ENCODE results near the gene WT1.

Gene WT1

GRCh38 chr11:32451808-32452207 lies 16.5 kb upstream of the WT1 start:
- Histone ChIP-seq H3K9me3 (ENCODE audit: insufficient read depth, low read length) (no peaks in the 10 kb centered on the region), H2AFZ (ENCODE audit: low read depth, low read length) (no peak overlapping the region), H3K9ac (ENCODE audit: low read length) (no peak overlapping the region), H4K20me1 (ENCODE audit: insufficient read depth, low read length) (no peaks in the 10 kb centered on the region), H3K4me1 (ENCODE audit: low read length) (no peaks in the 10 kb centered on the region), H3K27me3 (ENCODE audit: low read depth, low read length) (no peaks in the 10 kb centered on the region), H3K79me2 (ENCODE audit: low read length) (no peaks in the 10 kb centered on the region), H3K4me3 (ENCODE audit: low read length) (no peak overlapping the region), H3K27ac (ENCODE audit: low read length) (no peak overlapping the region), H3K36me3 (replicated peaks; ENCODE audit: low read depth, low read length) (no peaks in the 10 kb centered on the region), H3K4me2 (ENCODE audit: low read length) (no peak overlapping the region)
- TF ChIP-seq EZH2phosphoT487 (IDR thresholded peaks at IDR 0.05; ENCODE audit: low read depth) = no peak
- TF ChIP-seq, protein P1, sequence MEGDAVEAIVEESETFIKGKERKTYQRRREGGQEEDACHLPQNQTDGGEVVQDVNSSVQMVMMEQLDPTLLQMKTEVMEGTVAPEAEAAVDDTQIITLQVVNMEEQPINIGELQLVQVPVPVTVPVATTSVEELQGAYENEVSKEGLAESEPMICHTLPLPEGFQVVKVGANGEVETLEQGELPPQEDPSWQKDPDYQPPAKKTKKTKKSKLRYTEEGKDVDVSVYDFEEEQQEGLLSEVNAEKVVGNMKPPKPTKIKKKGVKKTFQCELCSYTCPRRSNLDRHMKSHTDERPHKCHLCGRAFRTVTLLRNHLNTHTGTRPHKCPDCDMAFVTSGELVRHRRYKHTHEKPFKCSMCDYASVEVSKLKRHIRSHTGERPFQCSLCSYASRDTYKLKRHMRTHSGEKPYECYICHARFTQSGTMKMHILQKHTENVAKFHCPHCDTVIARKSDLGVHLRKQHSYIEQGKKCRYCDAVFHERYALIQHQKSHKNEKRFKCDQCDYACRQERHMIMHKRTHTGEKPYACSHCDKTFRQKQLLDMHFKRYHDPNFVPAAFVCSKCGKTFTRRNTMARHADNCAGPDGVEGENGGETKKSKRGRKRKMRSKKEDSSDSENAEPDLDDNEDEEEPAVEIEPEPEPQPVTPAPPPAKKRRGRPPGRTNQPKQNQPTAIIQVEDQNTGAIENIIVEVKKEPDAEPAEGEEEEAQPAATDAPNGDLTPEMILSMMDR (IDR thresholded peaks at IDR 0.05; ENCODE audit: low read depth, low read length) = no peak

GRCh38 chr11:32450372-32450771 lies 15.0 kb upstream of the WT1 start:
- no peaks in the 10 kb centered on the region for H3K27me3 ChIP-seq (ENCODE audit: low read depth, low read length)
- H2AFZ ChIP-seq (ENCODE audit: low read depth, low read length) = no peak overlapping the region
- H3K27ac ChIP-seq (ENCODE audit: low read length) = no peak overlapping the region
- no peaks in the 10 kb centered on the region for H3K36me3 ChIP-seq (replicated peaks; ENCODE audit: low read depth, low read length)
- no peak for TF ChIP-seq EZH2phosphoT487 (IDR thresholded peaks at IDR 0.05; ENCODE audit: low read depth)
- TF ChIP-seq, protein P1 (IDR thresholded peaks at IDR 0.05; ENCODE audit: low read depth, low read length) = no peak
- no peak overlapping the region for H3K9ac ChIP-seq (ENCODE audit: low read length)
- no peaks in the 10 kb centered on the region for H3K9me3 ChIP-seq (ENCODE audit: insufficient read depth, low read length)
- H3K4me3 ChIP-seq (ENCODE audit: low read length) = no peak overlapping the region
- no peaks in the 10 kb centered on the region for H3K79me2 ChIP-seq (ENCODE audit: low read length)
- H3K4me2 ChIP-seq (ENCODE audit: low read length) = no peak overlapping the region
- no peaks in the 10 kb centered on the region for H3K4me1 ChIP-seq (ENCODE audit: low read length)
- H4K20me1 ChIP-seq (ENCODE audit: insufficient read depth, low read length) = no peaks in the 10 kb centered on the region

DNA sequence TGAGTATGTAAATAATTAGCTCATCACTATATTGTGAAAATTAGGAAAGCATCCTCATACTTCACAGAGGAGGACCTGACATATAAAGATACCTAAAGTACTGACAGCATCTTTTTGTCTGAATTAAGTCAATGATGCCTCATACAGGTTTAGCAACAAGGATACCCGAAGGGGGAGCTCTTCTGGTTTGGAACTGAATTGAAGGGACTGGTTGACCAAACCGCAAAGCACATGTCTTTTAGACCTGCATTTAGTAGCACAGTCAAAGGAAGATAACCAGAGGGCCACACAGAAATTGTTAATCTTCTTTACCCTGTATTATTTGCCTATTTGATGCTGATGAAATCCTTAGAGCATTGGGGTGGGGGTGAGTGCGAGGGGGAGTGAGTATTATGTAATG lies 12.9 kb upstream of the WT1 start:
- Histone ChIP-seq H3K79me2 (ENCODE audit: low read length) (no peaks in the 10 kb centered on the region), H3K9me3 (ENCODE audit: insufficient read depth, low read length) (no peaks in the 10 kb centered on the region), H3K36me3 (replicated peaks; ENCODE audit: low read depth, low read length) (no peaks in the 10 kb centered on the region), H3K27ac (ENCODE audit: low read length) (no peak overlapping the region), H3K27me3 (ENCODE audit: low read depth, low read length) (peaks cover 2% of the 10 kb centered on the region; the same call in 1 of the 2 replicates), H2AFZ (ENCODE audit: low read depth, low read length) (0 out of 2 replicates have a peak overlapping the region, but pooled peaks have one; percentile 41), H3K4me2 (ENCODE audit: low read length) (peak overlapping the region; percentile 34), H3K9ac (ENCODE audit: low read length) (no peak overlapping the region), H3K4me1 (ENCODE audit: low read length) (no peaks in the 10 kb centered on the region), H4K20me1 (ENCODE audit: insufficient read depth, low read length) (no peaks in the 10 kb centered on the region), H3K4me3 (ENCODE audit: low read length) (no peak overlapping the region)
- no peak for TF ChIP-seq EZH2phosphoT487 (IDR thresholded peaks at IDR 0.05; ENCODE audit: low read depth)
- TF ChIP-seq, protein P1 (IDR thresholded peaks at IDR 0.05; ENCODE audit: low read depth, low read length) = peak; percentile 49

GRCh38 chr11:32447252-32447651 lies 11.9 kb upstream of the WT1 start:
- Histone ChIP-seq H3K27ac (ENCODE audit: low read length) (no peak overlapping the region), H3K4me3 (ENCODE audit: low read length) (no peak overlapping the region), H3K4me1 (ENCODE audit: low read length) (no peaks in the 10 kb centered on the region), H3K79me2 (ENCODE audit: low read length) (no peaks in the 10 kb centered on the region), H4K20me1 (ENCODE audit: insufficient read depth, low read length) (no peaks in the 10 kb centered on the region), H3K9ac (ENCODE audit: low read length) (no peak overlapping the region), H3K9me3 (ENCODE audit: insufficient read depth, low read length) (no peaks in the 10 kb centered on the region), H3K27me3 (ENCODE audit: low read depth, low read length) (peaks cover 12% of the 10 kb centered on the region), H2AFZ (ENCODE audit: low read depth, low read length) (no peak overlapping the region), H3K4me2 (ENCODE audit: low read length) (no peak overlapping the region), H3K36me3 (replicated peaks; ENCODE audit: low read depth, low read length) (no peaks in the 10 kb centered on the region)
- no peak for TF ChIP-seq EZH2phosphoT487 (IDR thresholded peaks at IDR 0.05; ENCODE audit: low read depth)
- TF ChIP-seq, protein P1 (IDR thresholded peaks at IDR 0.05; ENCODE audit: low read depth, low read length) = no peak

All from OCI-LY3 (cell line).